ENCODE results near the gene KRTAP12-3. TPM values are rescaled to one million over a fixed set of nuclear protein-coding genes. Genes with fewer than 3 reads are reported as not detected.

The KRTAP12-3 gene
- total and polyA plus RNA-seq, 10 of the 15 experiments (the other 5 are each of a cell fraction or from before 2014, with no cell fraction given) = not detected

- BruUV-seq (replicated peaks) = no TSS peak
- H3K4me1 ChIP-seq (ENCODE audit: control insufficient read depth, insufficient read depth, low read length) = no peaks in the 10 kb centered on the region
- POLR2A ChIA-PET = no interaction called here
- intact Hi-C loops (cut with micrococcal nuclease; ENCODE audit: unreplicated experiment) = no loop called here
- no peak for FAIRE-seq
- WGBS (ENCODE audit: insufficient coverage, insufficient replicate concordance, low lambda C conversion rate, missing lambda C conversion rate) = 19% methylated on average over 1 of the region's 1 CpG
- no peak overlapping the region for H3K27ac ChIP-seq (ENCODE audit: control insufficient read depth, insufficient read depth)
- no peak overlapping the region for H3K4me2 ChIP-seq (ENCODE audit: control insufficient read depth, insufficient read depth)
- in situ Hi-C loops (cut with MboI) = no loop called here
- H3K27me3 ChIP-seq (replicated peaks in 1 of 2; ENCODE audit: control insufficient read depth in 2 of 2, insufficient read depth in 2 of 2, low read length in 1 of 2) = no peaks in the 10 kb centered on the region
- DNase-seq (ENCODE audit: low read depth, low spot score) = no peak
- no peaks in the 10 kb centered on the region for H3K36me3 ChIP-seq (ENCODE audit: control insufficient read depth in 2 of 2, insufficient read depth in 2 of 2, low read length in 1 of 2)
- SMC1A ChIA-PET (ENCODE audit: uncharacterized antibody, unreplicated experiment) = no interaction called here
- TF ChIP-seq IKZF2 (IDR thresholded peaks at IDR 0.05) = no peak
- no peak for TF ChIP-seq EP300 (IDR thresholded peaks at IDR 0.05; ENCODE audit: borderline replicate concordance in 1 of 2, control insufficient read depth in 1 of 2, low read depth in 2 of 2, low read length in 2 of 2)
- no peak for TF ChIP-seq NR2C1 (IDR thresholded peaks at IDR 0.05)
- TF ChIP-seq HCFC1 (IDR thresholded peaks at IDR 0.05; ENCODE audit: low read length) = no peak
- TF ChIP-seq TCF12 (IDR thresholded peaks at IDR 0.05; ENCODE audit: low read depth, low read length) = no peak
- no peak for TF ChIP-seq RUNX3 (IDR thresholded peaks at IDR 0.05; ENCODE audit: low read length)
- no peak for TF ChIP-seq CHD1 (IDR thresholded peaks at IDR 0.05; ENCODE audit: low read depth, low read length)
- no peaks in the 10 kb centered on the region; the same call in 1 of the 3 replicates for H3K9me3 ChIP-seq (replicated peaks; ENCODE audit: control insufficient read depth, insufficient read depth, low read length)
- no peaks in the 10 kb centered on the region for H3K79me2 ChIP-seq (ENCODE audit: control insufficient read depth, insufficient read depth, low read length)
- CTCF ChIA-PET = no interaction called here
- no peaks in the 10 kb centered on the region for H4K20me1 ChIP-seq (ENCODE audit: control insufficient read depth, insufficient read depth)
- no peak overlapping the region for H3K4me3 ChIP-seq
- RAD21 ChIA-PET (ENCODE audit: unreplicated experiment) = no interaction called here
- no peak overlapping the region for H2AFZ ChIP-seq (ENCODE audit: control insufficient read depth, low read depth, low read length)
- no peak for ATAC-seq
- no peak overlapping the region for H3K9ac ChIP-seq (ENCODE audit: control insufficient read depth, insufficient read depth, low read length)
Measured at GRCh38 chr21:44671911-44672310, 14.2 kb downstream of the KRTAP12-3 start.

GRCh38 chr21:44677881-44678280, 20.1 kb downstream of the KRTAP12-3 start:
- ATAC-seq = no peak
- H3K9ac ChIP-seq (ENCODE audit: control insufficient read depth, insufficient read depth, low read length) = no peak overlapping the region
- intact Hi-C loops (cut with micrococcal nuclease; ENCODE audit: unreplicated experiment) (no loop called here), in situ Hi-C loops (cut with MboI) (no loop called here)
- CTCF ChIA-PET = no interaction called here
- H4K20me1 ChIP-seq (ENCODE audit: control insufficient read depth, insufficient read depth) = no peaks in the 10 kb centered on the region
- RAD21 ChIA-PET (ENCODE audit: unreplicated experiment) = no interaction called here
- H3K4me1 ChIP-seq (ENCODE audit: control insufficient read depth, insufficient read depth, low read length) = no peaks in the 10 kb centered on the region
- no peaks in the 10 kb centered on the region; a peak in 1 of 4 replicates for H3K27me3 ChIP-seq (replicated peaks in 1 of 2; ENCODE audit: control insufficient read depth in 2 of 2, insufficient read depth in 2 of 2, low read length in 1 of 2)
- no peaks in the 10 kb centered on the region for H3K9me3 ChIP-seq (replicated peaks; ENCODE audit: control insufficient read depth, insufficient read depth, low read length)
- no peak overlapping the region for H3K4me3 ChIP-seq
- no peak overlapping the region for H3K4me2 ChIP-seq (ENCODE audit: control insufficient read depth, insufficient read depth)
- no TSS peak for BruUV-seq (replicated peaks)
- FAIRE-seq = no peak
- SMC1A ChIA-PET (ENCODE audit: uncharacterized antibody, unreplicated experiment) = no interaction called here
- H2AFZ ChIP-seq (ENCODE audit: control insufficient read depth, low read depth, low read length) = no peak overlapping the region
- H3K79me2 ChIP-seq (ENCODE audit: control insufficient read depth, insufficient read depth, low read length) = no peaks in the 10 kb centered on the region
- H3K27ac ChIP-seq (ENCODE audit: control insufficient read depth, insufficient read depth) = no peak overlapping the region
- 69% methylated on average over 13 of the region's 13 CpGs for WGBS (ENCODE audit: insufficient coverage, insufficient replicate concordance, low lambda C conversion rate, missing lambda C conversion rate)
- no peak for DNase-seq (ENCODE audit: low read depth, low spot score)
- POLR2A ChIA-PET = no interaction called here
- TF ChIP-seq DPF2 (IDR thresholded peaks at IDR 0.05) (no peak), RCOR1 (conservative IDR thresholded peaks at IDR 0.05; ENCODE audit: low read depth, low read length) (no peak), EGR1 (IDR thresholded peaks at IDR 0.05; ENCODE audit: borderline replicate concordance in 1 of 2, low read depth in 2 of 2, low read length in 2 of 2) (no peak), SREBF1 (IDR thresholded peaks at IDR 0.05; ENCODE audit: low read length) (no peak), ZNF274 (IDR thresholded peaks at IDR 0.05; ENCODE audit: insufficient read depth, insufficient read length) (no peak), IKZF2 (IDR thresholded peaks at IDR 0.05) (no peak), BACH1 (IDR thresholded peaks at IDR 0.05; ENCODE audit: borderline replicate concordance) (no peak), GABPA (IDR thresholded peaks at IDR 0.05; ENCODE audit: low read depth) (no peak), ZNF24 (IDR thresholded peaks at IDR 0.05) (no peak), HDAC6 (IDR thresholded peaks at IDR 0.05; ENCODE audit: unreplicated experiment) (no peak), IRF4 (IDR thresholded peaks at IDR 0.05; ENCODE audit: low read depth, low read length) (no peak), PAX5 (IDR thresholded peaks at IDR 0.05; ENCODE audit: borderline replicate concordance, low read depth, low read length) (no peak), IRF3 (IDR thresholded peaks at IDR 0.05) (no peak), YBX1 (IDR thresholded peaks at IDR 0.05) (no peak)
- H3K36me3 ChIP-seq (ENCODE audit: control insufficient read depth in 2 of 2, insufficient read depth in 2 of 2, low read length in 1 of 2) = no peaks in the 10 kb centered on the region
